Left renal pelvis (tissue), 4 donors: ENCODE measurements around the gene MARVELD2. TPM values are rescaled to one million over a fixed set of nuclear protein-coding genes. Genes with fewer than 3 reads are reported as not detected.
"Not testable (repeated sequence)": the region's sequence is repeated elsewhere in the genome, so short reads cannot be mapped to it uniquely, and the experiment has no call there.

Experiments used
- DNase-seq, 4 donors: peaks; one replicate each; pipeline ENCODE4 v3.0.0-alpha.2; 2013; ENCODE audit warnings: low read depth in 4 of 4, low spot score in 3 of 4
- polyA plus RNA-seq, 4 donors: library from polyadenylated mRNA; unstranded; fragments of 120-200 nt; gene quantifications; one replicate each; pipeline ENCODE4 v1.2.1, GENCODE V29; 2013; ENCODE audit not compliant: insufficient read length in 4 of 4

Gene MARVELD2
- polyA plus RNA-seq, 4 donors = 2.0 to 29.5 (median 26.7) TPM

- DNase-seq = no peak
Observed at GRCh38 chr5:69449511-69449910, 34.6 kb downstream of the MARVELD2 start.

GRCh38 chr5:69450116-69450515, 35.2 kb downstream of the MARVELD2 start:
- no peak for DNase-seq

- not testable (repeated sequence) for DNase-seq
Observed at GRCh38 chr5:69450527-69450926, 35.6 kb downstream of the MARVELD2 start.

- DNase-seq = no peak
Observed at GRCh38 chr5:69451941-69452647, 37.2 kb downstream of the MARVELD2 start.

GRCh38 chr5:69453487-69453886, 38.6 kb downstream of the MARVELD2 start:
- DNase-seq = not testable (repeated sequence)

- no peak for DNase-seq
Observed at GRCh38 chr5:69454460-69455249, 39.7 kb downstream of the MARVELD2 start.

- not testable (repeated sequence) for DNase-seq
Observed at GRCh38 chr5:69455428-69455988, 40.6 kb downstream of the MARVELD2 start.

- no peak for DNase-seq
Observed at GRCh38 chr5:69462170-69462569, 47.3 kb downstream of the MARVELD2 start.

- DNase-seq = not testable (repeated sequence)
Observed at GRCh38 chr5:69466375-69466774, 51.5 kb downstream of the MARVELD2 start.

GRCh38 chr5:69467442-69468225, 52.7 kb downstream of the MARVELD2 start:
- DNase-seq = no peak

- no peak for DNase-seq
Observed at GRCh38 chr5:69468631-69469030, 53.7 kb downstream of the MARVELD2 start.

GRCh38 chr5:69471516-69471915, 56.6 kb downstream of the MARVELD2 start:
- DNase-seq = not testable (repeated sequence)

- not testable (repeated sequence) for DNase-seq
Observed at GRCh38 chr5:69472535-69473143, 57.7 kb downstream of the MARVELD2 start.

GRCh38 chr5:69477170-69477569, 62.3 kb downstream of the MARVELD2 start:
- no peak for DNase-seq

GRCh38 chr5:69478296-69478695, 63.4 kb downstream of the MARVELD2 start:
- not testable (repeated sequence) for DNase-seq

GRCh38 chr5:69484891-69485290, 70.0 kb downstream of the MARVELD2 start:
- DNase-seq = no peak

GRCh38 chr5:69485471-69485870, 70.6 kb downstream of the MARVELD2 start:
- no peak for DNase-seq

- DNase-seq = no peak
Observed at GRCh38 chr5:69489246-69489645, 74.3 kb downstream of the MARVELD2 start.

- no peak for DNase-seq
Observed at GRCh38 chr5:69491027-69491426, 76.1 kb downstream of the MARVELD2 start.

- no peak for DNase-seq
Observed at GRCh38 chr5:69491838-69492390, 77.0 kb downstream of the MARVELD2 start.
